Nephron progenitor cell (in vitro differentiated cells): ENCODE results near the gene USP10.

Experiments
- DNase-seq: peaks from one replicate; pipeline ENCODE4 v3.0.0; 2021
- H3K27ac Mint-ChIP-seq: 2 replicates; pipeline ENCODE4 v1.8.0; 2021; ENCODE audit warnings: mild to moderate bottlenecking, moderate library complexity, mixed read lengths
- H3K27me3 Mint-ChIP-seq: 2 replicates; pipeline ENCODE4 v1.8.0; 2021; ENCODE audit warnings: mild to moderate bottlenecking, low read depth, mixed read lengths; ENCODE audit not compliant: poor library complexity
- H3K36me3 Mint-ChIP-seq: 2 replicates; pipeline ENCODE4 v1.8.0; 2021; ENCODE audit warnings: low read depth, mixed read lengths
- H3K4me1 Mint-ChIP-seq: 2 replicates; pipeline ENCODE4 v1.8.0; 2021; ENCODE audit warnings: mixed read lengths
- H3K4me3 Mint-ChIP-seq: 2 replicates; pipeline ENCODE4 v1.8.0; 2021; ENCODE audit warnings: mild to moderate bottlenecking, moderate library complexity, mixed read lengths
- H3K9me3 Mint-ChIP-seq: 2 replicates; pipeline ENCODE4 v1.8.0; 2021; ENCODE audit warnings: mild to moderate bottlenecking, moderate library complexity, mixed read lengths
- TF ChIP-seq, protein P1 (sequence below): fragments of 200-600 bp; sonication (generic); IDR thresholded peaks from 2 replicates; pipeline ENCODE4 v1.5.0; 2021; ENCODE audit warnings: antibody characterized with exemption

Gene USP10

DNA sequence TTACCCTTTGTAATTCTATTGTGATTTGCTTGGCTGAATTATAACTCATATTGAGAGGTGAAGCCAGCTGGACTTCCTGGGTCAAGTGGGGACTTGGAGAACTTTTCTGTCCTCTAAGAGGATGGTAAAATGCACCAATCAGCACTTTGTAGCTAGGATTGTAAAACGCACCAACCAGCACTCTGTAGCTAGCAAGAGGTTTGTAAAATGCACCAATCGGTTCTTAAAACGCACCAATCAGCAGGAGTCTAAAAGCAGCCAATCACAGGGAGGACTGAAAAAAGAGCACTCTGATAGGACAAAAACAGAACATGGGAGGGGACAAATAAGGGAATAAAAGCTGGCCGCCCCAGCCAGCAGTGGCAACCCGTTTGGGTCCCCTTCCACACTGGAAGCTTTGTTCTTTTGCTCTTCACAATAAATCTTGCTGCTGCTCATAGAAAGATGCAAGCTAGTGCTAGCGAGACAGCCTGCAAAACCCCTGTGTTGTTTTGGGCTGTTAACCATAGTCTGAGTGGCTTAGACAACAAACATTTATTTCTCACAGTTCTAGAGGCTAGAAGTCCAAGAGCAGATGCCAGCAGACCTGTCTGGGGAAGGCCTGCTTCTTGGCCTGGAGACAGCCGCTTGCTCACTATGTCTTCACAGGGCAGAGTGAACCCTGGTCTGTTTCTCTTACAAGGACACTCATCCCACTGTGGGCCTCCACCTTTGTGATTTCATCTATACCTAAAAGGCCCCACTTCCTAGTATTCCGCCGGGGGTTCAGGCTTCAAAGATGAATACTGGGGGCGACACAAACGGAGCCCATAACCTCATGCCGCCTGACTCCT, 81.0 kb downstream of the USP10 start:
- Mint-ChIP-seq H3K36me3 (peaks cover 45% of the 10 kb centered on the region), H3K4me1 (no peaks in the 10 kb centered on the region), H3K9me3 (no peaks in the 10 kb centered on the region), H3K27me3 (no peaks in the 10 kb centered on the region), H3K4me3 (no peak overlapping the region), H3K27ac (peak overlapping the region; percentile 83)
- TF ChIP-seq, protein P1, sequence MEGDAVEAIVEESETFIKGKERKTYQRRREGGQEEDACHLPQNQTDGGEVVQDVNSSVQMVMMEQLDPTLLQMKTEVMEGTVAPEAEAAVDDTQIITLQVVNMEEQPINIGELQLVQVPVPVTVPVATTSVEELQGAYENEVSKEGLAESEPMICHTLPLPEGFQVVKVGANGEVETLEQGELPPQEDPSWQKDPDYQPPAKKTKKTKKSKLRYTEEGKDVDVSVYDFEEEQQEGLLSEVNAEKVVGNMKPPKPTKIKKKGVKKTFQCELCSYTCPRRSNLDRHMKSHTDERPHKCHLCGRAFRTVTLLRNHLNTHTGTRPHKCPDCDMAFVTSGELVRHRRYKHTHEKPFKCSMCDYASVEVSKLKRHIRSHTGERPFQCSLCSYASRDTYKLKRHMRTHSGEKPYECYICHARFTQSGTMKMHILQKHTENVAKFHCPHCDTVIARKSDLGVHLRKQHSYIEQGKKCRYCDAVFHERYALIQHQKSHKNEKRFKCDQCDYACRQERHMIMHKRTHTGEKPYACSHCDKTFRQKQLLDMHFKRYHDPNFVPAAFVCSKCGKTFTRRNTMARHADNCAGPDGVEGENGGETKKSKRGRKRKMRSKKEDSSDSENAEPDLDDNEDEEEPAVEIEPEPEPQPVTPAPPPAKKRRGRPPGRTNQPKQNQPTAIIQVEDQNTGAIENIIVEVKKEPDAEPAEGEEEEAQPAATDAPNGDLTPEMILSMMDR: no peak
- no peak for DNase-seq

DNA sequence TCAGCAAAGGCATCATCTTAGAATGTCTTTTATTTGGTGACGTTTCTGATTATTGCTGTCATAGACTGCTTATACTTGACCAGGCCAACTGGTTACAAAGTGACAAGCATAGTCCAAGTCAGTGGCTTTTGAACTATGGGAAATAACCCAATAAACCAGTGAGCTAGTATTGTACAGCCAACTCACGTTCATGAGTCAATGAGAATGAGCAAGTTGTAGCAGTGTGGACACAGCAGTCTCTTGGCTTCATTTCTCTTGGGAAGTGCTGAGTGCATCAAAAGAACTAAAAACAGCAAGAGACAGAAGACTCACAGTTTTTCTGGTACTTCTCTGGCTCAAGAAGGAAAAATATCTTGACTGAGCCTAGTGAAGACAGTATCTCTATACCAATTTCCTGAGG, 83.0 kb downstream of the USP10 start:
- Mint-ChIP-seq H3K9me3 (no peaks in the 10 kb centered on the region), H3K4me1 (peaks cover 5% of the 10 kb centered on the region), H3K4me3 (no peak overlapping the region), H3K27ac (no peak overlapping the region), H3K27me3 (no peaks in the 10 kb centered on the region), H3K36me3 (peaks cover 34% of the 10 kb centered on the region)
- TF ChIP-seq, protein P1: no peak
- DNase-seq: no peak

DNA sequence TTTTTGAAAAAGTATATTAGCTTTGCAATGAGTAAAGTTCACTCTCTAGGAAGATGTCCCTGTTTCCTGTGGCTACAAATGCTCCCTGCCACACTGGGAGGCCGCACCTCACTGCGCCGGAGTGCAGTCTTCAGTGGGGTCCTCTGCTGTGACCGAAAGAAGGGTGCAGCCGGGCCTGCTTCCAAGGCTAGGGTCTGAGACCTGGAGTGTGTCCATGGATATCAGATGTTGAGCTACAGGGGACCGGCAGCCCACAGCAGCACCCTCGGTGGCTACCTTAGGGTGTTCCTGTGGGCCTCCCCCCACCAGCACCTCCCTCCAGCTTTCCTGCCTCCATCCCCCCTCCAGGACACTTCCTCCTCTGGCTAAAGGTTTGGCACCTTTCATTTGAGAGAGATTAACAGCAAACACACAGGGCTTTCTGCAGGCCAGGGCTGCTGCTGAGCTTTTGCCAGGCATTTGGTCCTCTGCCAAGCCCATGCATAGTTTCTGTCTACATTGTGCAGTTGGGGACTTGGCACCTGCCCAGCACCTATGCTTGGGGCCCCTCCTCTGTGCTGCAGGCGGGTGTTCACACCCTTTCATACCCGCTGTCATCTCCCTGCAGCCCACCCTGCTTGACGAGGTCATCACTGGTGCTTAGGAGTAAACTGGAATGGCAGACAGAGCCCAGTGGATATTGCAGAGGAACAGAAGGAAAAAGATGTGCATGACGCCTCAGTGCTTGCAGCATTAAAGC, 86.2 kb downstream of the USP10 start:
- Mint-ChIP-seq H3K27ac (no peak overlapping the region), H3K9me3 (no peaks in the 10 kb centered on the region), H3K4me1 (peaks cover 10% of the 10 kb centered on the region), H3K27me3 (peaks cover 2% of the 10 kb centered on the region), H3K36me3 (peaks cover 2% of the 10 kb centered on the region), H3K4me3 (no peak overlapping the region)
- TF ChIP-seq, protein P1: no peak
- DNase-seq: no peak

DNA sequence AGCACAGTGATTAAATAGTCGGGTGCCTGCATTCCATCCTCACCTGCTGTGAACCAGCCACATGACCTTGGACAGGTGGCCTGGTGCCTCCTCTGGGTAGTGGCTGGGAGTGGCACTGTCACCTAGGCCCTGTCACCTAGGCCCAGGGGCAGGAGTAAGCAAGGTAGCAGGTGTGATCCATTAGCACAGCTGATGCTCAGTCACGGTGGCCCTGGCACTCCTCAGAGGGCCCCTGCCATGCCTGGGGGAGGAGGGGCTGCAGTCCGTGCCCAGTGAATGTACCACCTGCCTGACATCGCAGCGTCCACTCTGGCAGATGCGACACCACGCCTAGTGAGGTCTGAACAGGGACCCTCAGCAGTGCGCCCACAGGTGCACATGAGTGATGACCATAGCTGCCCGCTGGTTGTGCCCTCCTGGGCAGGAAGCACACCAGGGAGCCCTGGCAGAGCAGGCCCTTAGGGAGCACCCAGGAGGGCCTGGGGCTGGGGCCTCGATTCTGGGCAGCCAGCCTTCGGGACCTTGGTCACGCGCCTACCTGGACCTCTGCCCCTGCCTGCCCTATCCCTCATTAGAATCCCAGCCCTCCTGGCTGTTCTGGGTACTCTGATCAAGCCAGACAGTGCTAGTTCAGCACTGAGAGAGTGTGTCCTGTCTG, 86.9 kb downstream of the USP10 start:
- Mint-ChIP-seq H3K27ac (no peak overlapping the region), H3K36me3 (no peaks in the 10 kb centered on the region), H3K4me3 (no peak overlapping the region), H3K27me3 (peaks cover 2% of the 10 kb centered on the region), H3K9me3 (no peaks in the 10 kb centered on the region), H3K4me1 (peaks cover 10% of the 10 kb centered on the region)
- no peak for DNase-seq
- TF ChIP-seq, protein P1: no peak

DNA sequence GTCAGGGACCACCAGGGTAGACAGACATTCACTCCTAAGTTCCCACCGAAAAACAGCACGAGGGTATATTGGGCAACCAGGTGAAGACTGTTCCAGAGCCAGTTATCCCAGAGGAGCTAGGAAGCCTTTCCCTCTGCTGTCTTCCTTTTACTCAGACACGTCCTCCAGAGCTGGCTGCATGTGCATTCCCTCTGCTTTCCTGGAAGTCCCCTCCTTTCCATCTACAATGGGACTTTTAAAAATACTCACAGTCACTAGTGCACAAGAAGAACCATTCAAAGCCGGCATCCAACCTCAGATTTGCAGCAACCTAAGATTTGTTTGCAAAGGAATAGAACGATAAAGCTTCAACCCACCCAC, 87.4 kb downstream of the USP10 start:
- H3K4me3 Mint-ChIP-seq: no peak overlapping the region

More for the DNA sequence above, 87.4 kb downstream of the USP10 start:
- H3K9me3 Mint-ChIP-seq: no peaks in the 10 kb centered on the region
- H3K4me1 Mint-ChIP-seq: peaks cover 10% of the 10 kb centered on the region
- DNase-seq: no peak
- peaks cover 2% of the 10 kb centered on the region for H3K27me3 Mint-ChIP-seq
- TF ChIP-seq, protein P1: no peak
- H3K27ac Mint-ChIP-seq: peak overlapping the region; percentile 0
- H3K36me3 Mint-ChIP-seq: no peaks in the 10 kb centered on the region
